Skeletal muscle satellite cell (primary cell): ENCODE measurements around the gene CACNA1D.

Source experiments
- H3K27me3 ChIP-seq: 2 replicates; pipeline ENCODE4 v1.7.0; 2013; ENCODE audit warnings: low read length; ENCODE audit not compliant: control insufficient read depth, insufficient read depth
- H3K36me3 ChIP-seq: 2 replicates; pipeline ENCODE4 v1.7.0; 2013; ENCODE audit warnings: mild to moderate bottlenecking, control low read depth, low read length; ENCODE audit not compliant: insufficient read depth
- H3K4me1 ChIP-seq: 2 replicates; pipeline ENCODE4 v1.7.0; 2013; ENCODE audit warnings: low read length; ENCODE audit not compliant: control insufficient read depth, insufficient read depth
- H3K4me2 ChIP-seq: 2 replicates; pipeline ENCODE4 v1.7.0; 2013; ENCODE audit warnings: mild to moderate bottlenecking, low read length
- H3K4me3 ChIP-seq: 2 replicates; pipeline ENCODE4 v1.7.0; 2013; ENCODE audit warnings: low read length
- H3K9ac ChIP-seq: 2 replicates; pipeline ENCODE4 v1.7.0; 2013; ENCODE audit warnings: mild to moderate bottlenecking, low read depth, low read length, moderate library complexity
- H3K9me3 ChIP-seq: replicated peaks from 2 replicates; pipeline ENCODE4 v1.7.0; 2013; ENCODE audit warnings: mild to moderate bottlenecking, control low read depth, low read length

Gene CACNA1D

DNA sequence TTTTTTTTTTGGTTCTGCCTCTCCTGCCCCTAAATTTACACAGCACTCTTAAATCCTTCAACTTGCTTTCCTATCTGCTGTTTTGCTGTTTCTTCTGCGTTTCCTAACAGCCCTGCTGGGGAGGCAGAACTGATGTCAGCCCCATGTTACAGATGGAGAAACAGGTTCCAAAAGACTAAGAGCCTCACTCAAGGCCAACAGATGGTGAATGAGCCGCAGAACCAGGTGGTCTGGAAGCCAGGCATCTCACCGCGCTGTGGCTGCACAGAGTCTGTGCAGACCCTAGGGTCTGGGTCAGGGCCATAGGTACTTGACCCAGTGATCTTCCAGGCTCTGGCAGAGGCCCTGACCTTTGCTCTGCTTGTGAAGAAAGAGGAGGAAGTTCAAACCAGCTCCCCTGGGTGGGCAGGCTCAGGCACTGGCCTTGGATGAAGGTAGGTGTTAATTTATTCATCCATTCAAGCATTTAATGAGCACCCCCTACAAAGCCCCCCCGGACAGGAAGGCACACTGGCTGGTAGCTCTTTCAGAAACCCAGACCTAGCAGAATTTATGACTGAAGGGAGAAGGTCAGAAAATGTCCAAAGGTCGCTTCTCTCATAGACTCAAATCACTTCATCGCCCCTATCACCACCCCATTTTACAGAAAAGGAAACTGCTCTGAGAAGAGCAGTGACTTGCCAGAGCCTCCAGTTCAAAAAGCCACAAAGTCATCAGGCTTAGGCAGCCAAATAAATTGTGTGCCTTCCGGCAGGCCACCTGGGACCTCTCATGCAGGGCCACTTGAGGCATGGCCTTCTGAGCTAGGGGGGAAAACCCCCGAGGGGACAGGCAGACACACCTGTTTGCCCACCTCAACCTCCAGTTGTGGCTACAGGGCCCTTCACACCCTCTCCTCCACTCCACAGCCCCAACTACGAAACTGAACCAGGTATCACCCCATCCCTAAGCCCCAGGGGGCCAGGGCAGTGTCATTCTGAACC lies 349.1 kb downstream of the CACNA1D start:
- Histone ChIP-seq H3K4me3 (no peak overlapping the region), H3K27me3 (peaks cover 46% of the 10 kb centered on the region), H3K9ac (no peak overlapping the region), H3K36me3 (no peaks in the 10 kb centered on the region), H3K4me1 (peaks cover 7% of the 10 kb centered on the region), H3K9me3 (no peaks in the 10 kb centered on the region), H3K4me2 (no peak overlapping the region)

GRCh38 chr3:53844262-53845102 lies 350.1 kb downstream of the CACNA1D start:
- Histone ChIP-seq H3K4me1 (peaks cover 7% of the 10 kb centered on the region), H3K9ac (no peak overlapping the region), H3K27me3 (peaks cover 54% of the 10 kb centered on the region)

GRCh38 chr3:53845103-53845880 lies 350.9 kb downstream of the CACNA1D start:
- Histone ChIP-seq H3K4me1 (peaks cover 7% of the 10 kb centered on the region), H3K4me3 (peak overlapping the region; percentile 68), H3K27me3 (peaks cover 58% of the 10 kb centered on the region), H3K36me3 (no peaks in the 10 kb centered on the region), H3K4me2 (peak overlapping the region; percentile 86), H3K9me3 (no peaks in the 10 kb centered on the region), H3K9ac (peak overlapping the region; percentile 33)

More at GRCh38 chr3:53844262-53845102, 350.1 kb downstream of the CACNA1D start:
- no peak overlapping the region for H3K4me2 ChIP-seq
- no peaks in the 10 kb centered on the region for H3K36me3 ChIP-seq
- H3K4me3 ChIP-seq = no peak overlapping the region
- no peaks in the 10 kb centered on the region for H3K9me3 ChIP-seq

DNA sequence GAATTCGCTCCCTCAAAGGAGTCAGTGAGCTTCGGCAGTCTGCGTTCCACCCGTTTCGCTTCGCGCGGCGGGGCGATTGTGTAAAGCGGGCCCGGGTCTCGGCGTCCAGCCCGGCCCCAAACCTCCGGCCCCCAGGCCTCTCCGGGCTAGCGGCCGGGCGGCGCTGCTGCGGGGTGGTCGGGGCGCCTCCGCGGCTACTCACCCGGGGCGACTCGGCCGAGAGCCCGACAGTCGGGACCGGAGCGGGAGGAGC lies 351.4 kb downstream of the CACNA1D start:
- H3K4me3 ChIP-seq = peak overlapping the region; percentile 68
- H3K9ac ChIP-seq = peak overlapping the region; percentile 33
- peaks cover 7% of the 10 kb centered on the region for H3K4me1 ChIP-seq

DNA sequence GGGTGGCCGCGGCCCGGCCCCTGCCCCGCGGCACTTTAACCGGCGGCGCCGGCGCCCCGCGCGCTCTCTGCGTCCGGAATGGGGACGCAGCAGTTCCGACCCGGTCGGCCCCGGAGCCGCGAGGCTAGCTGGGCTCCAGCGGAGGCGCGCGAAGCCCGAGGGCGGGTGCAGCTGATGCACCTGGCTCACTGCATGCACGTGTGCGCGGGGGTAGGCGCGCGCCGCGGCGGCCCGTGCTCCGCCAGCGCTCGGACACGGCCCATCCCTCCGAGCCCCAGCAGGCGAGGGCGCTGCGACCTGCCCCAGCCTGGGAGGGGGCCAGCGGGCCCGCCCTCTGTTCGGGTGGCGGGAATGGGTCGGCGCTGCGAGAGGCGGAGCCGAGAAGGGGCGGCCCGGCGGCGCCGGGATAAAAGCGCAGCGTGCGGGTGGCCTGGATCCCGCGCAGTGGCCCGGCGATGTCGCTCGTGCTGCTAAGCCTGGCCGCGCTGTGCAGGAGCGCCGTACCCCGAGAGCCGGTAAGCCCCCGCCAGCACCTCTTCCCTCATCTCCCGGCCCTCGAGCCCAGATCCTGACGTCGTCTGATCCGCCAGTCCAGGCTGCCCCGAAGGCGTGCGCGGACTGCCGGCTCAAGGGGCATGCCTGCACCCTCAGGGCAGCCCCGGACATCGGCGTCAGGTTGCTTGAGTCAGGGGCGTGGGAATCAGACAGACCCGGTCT lies 351.9 kb downstream of the CACNA1D start, which contains the start of the genes CHDH and IL17RB:
TSS of gene CHDH (minus strand) at position 286 of the 717 bp plus-strand sequence. CDS start 22,411 bp downstream, outside the sequence.
TSS of gene IL17RB (plus strand) at position 435 of the 717 bp plus-strand sequence. CDS start at position 456, 21 bp downstream.
- Histone ChIP-seq H3K4me2 (peak within 1 kb of the TSS; percentile 86), H3K9me3 (no peaks in the 10 kb centered on the region), H3K4me1 (peaks cover 7% of the 10 kb centered on the region), H3K9ac (peak within 1 kb of the TSS; percentile 33), H3K4me3 (peak within 1 kb of the TSS; percentile 68), H3K27me3 (peaks cover 58% of the 10 kb centered on the region), H3K36me3 (no peaks in the 10 kb centered on the region)

More for the DNA sequence above, 351.4 kb downstream of the CACNA1D start:
- H3K36me3 ChIP-seq = no peaks in the 10 kb centered on the region
- peak overlapping the region; percentile 86 for H3K4me2 ChIP-seq
- H3K27me3 ChIP-seq = peaks cover 58% of the 10 kb centered on the region
- H3K9me3 ChIP-seq = no peaks in the 10 kb centered on the region

DNA sequence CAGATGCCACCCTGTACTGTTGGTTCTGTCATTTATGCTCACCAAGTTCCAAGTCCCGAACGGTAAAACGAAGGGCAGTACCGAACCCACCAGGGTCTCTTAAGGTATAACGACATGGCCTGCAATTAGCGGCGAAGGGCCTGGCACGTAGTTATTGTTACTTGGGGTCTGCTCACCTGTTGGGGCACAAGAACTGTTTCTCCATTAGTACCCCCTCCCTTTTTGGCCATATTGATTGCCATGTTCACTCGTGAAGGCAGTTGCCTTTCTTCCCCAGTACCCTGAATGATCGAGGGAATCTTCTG lies 352.4 kb downstream of the CACNA1D start:
- Histone ChIP-seq H3K27me3 (peaks cover 63% of the 10 kb centered on the region), H3K4me3 (no peak overlapping the region), H3K9me3 (no peaks in the 10 kb centered on the region)

GRCh38 chr3:53849916-53850315 lies 355.5 kb downstream of the CACNA1D start:
- H3K27me3 ChIP-seq = peaks cover 45% of the 10 kb centered on the region
- H3K4me3 ChIP-seq = no peak overlapping the region
- H3K36me3 ChIP-seq = no peaks in the 10 kb centered on the region
- H3K4me2 ChIP-seq = no peak overlapping the region
- H3K4me1 ChIP-seq = peaks cover 7% of the 10 kb centered on the region
- no peaks in the 10 kb centered on the region for H3K9me3 ChIP-seq
- no peak overlapping the region for H3K9ac ChIP-seq

More for the DNA sequence above, 352.4 kb downstream of the CACNA1D start:
- H3K36me3 ChIP-seq = no peaks in the 10 kb centered on the region
- H3K4me2 ChIP-seq = peak overlapping the region; percentile 86
- peaks cover 7% of the 10 kb centered on the region for H3K4me1 ChIP-seq
- H3K9ac ChIP-seq = no peak overlapping the region

DNA sequence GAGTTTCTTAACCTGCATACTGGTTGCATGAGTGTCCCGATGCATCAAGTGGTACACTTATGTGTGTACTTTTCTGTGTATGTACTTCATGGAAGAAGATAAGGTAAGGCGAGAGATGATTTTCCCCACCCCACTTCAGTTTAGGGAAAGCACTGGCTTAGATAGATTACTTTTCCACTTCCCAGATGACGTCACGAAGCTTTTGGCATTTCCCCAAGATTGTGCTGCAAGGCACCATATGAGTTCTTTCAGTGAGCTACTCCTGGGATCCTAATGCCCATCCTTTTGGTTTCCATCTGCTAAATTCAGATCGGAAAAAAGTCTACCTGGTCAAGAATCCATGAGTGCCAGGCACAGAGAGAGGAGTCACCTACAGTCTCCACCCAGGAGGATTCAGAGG lies 356.5 kb downstream of the CACNA1D start:
- no peak overlapping the region for H3K9ac ChIP-seq
- no peak overlapping the region for H3K4me3 ChIP-seq
- H3K27me3 ChIP-seq = peaks cover 38% of the 10 kb centered on the region
- peaks cover 7% of the 10 kb centered on the region for H3K4me1 ChIP-seq
- H3K36me3 ChIP-seq = no peaks in the 10 kb centered on the region
- H3K9me3 ChIP-seq = no peaks in the 10 kb centered on the region
- H3K4me2 ChIP-seq = no peak overlapping the region

DNA sequence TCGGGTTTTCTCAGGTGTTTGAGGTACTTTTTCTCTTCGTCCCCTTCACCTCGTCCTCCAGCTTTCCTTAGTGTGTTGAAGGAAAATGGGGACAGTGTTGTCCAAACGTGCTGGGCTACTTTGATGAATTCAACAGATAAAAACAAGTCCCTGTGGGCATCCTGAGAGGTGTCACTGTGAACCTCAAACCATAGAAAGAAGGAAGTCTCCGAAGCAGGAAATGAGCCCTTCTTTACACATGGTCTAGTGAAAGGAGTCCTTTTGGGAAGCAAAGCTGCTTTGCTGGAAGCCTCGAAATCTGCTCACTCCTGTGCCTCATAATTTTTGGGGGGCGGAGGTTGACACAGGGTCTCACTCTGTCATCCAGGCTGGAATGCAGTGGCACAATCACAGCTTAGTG lies 362.6 kb downstream of the CACNA1D start:
- H3K27me3 ChIP-seq = no peaks in the 10 kb centered on the region
- no peak overlapping the region for H3K9ac ChIP-seq
- no peak overlapping the region for H3K4me3 ChIP-seq
- H3K4me2 ChIP-seq = no peak overlapping the region
- no peaks in the 10 kb centered on the region for H3K4me1 ChIP-seq
- peaks cover 22% of the 10 kb centered on the region for H3K36me3 ChIP-seq
- no peaks in the 10 kb centered on the region for H3K9me3 ChIP-seq

GRCh38 chr3:53858096-53858741 lies 363.8 kb downstream of the CACNA1D start:
- Histone ChIP-seq H3K27me3 (no peaks in the 10 kb centered on the region), H3K36me3 (peaks cover 29% of the 10 kb centered on the region), H3K4me1 (no peaks in the 10 kb centered on the region), H3K9ac (no peak overlapping the region), H3K9me3 (no peaks in the 10 kb centered on the region), H3K4me3 (no peak overlapping the region), H3K4me2 (no peak overlapping the region)
